WERI-Rb-1 (cell line): ENCODE data around the gene LRIG1.

Experiments
- DNase-seq: peaks from one replicate; pipeline ENCODE4 v3.0.0-alpha.2; 2020
- H3K27ac ChIP-seq: fragments of 250-450 bp; sonication (Bioruptor Pico); 2 replicates; pipeline ENCODE4 v1.5.1; 2020; ENCODE audit warnings: mild to moderate bottlenecking, moderate library complexity
- H3K27me3 ChIP-seq: fragments of 250-450 bp; sonication (Bioruptor Pico); 2 replicates; pipeline ENCODE4 v1.5.1; 2021; ENCODE audit warnings: mild to moderate bottlenecking, low read depth, moderate library complexity; ENCODE audit not compliant: insufficient read depth, severe bottlenecking
- H3K36me3 ChIP-seq: fragments of 250-450 bp; sonication (Bioruptor Pico); 2 replicates; pipeline ENCODE4 v1.5.1; 2020; ENCODE audit warnings: mild to moderate bottlenecking, moderate library complexity
- H3K4me3 ChIP-seq: 2 replicates; pipeline ENCODE4 v1.5.1; 2011; ENCODE audit warnings: low read depth, mild to moderate bottlenecking, control low read depth, low read length
- H3K9me3 ChIP-seq: fragments of 250-450 bp; sonication (Bioruptor Pico); 2 replicates; pipeline ENCODE4 v1.5.1; 2021; ENCODE audit warnings: mild to moderate bottlenecking, moderate library complexity; ENCODE audit not compliant: severe bottlenecking
- CTCF ChIP-seq: IDR thresholded peaks from 2 replicates; pipeline ENCODE4 v1.5.1; 2011; ENCODE audit warnings: low read depth, mild to moderate bottlenecking, control low read depth, inconsistent platforms, low read length

The LRIG1 gene

GRCh38 chr3:66538390-66538789 is 37.6 kb upstream of the LRIG1 start:
- H3K4me3 ChIP-seq, result no peak overlapping the region
- TF ChIP-seq CTCF, result no peak
- no peaks in the 10 kb centered on the region for H3K36me3 ChIP-seq
- H3K27me3 ChIP-seq, result no peaks in the 10 kb centered on the region
- no peaks in the 10 kb centered on the region for H3K9me3 ChIP-seq
- H3K27ac ChIP-seq, result no peak overlapping the region
- no peak for DNase-seq

GRCh38 chr3:66537735-66538134 is 36.9 kb upstream of the LRIG1 start:
- no peak for DNase-seq
- no peaks in the 10 kb centered on the region for H3K27me3 ChIP-seq
- no peaks in the 10 kb centered on the region for H3K36me3 ChIP-seq
- H3K4me3 ChIP-seq, result no peak overlapping the region
- no peak overlapping the region for H3K27ac ChIP-seq
- no peak for TF ChIP-seq CTCF
- H3K9me3 ChIP-seq, result no peaks in the 10 kb centered on the region

- Histone ChIP-seq H3K36me3 (no peaks in the 10 kb centered on the region), H3K27ac (no peak overlapping the region), H3K4me3 (no peak overlapping the region), H3K27me3 (no peaks in the 10 kb centered on the region), H3K9me3 (no peaks in the 10 kb centered on the region)
- no peak for DNase-seq
- TF ChIP-seq CTCF, result no peak
Measured at GRCh38 chr3:66536791-66537190, 36.0 kb upstream of the LRIG1 start.

GRCh38 chr3:66534304-66534845 is 33.6 kb upstream of the LRIG1 start:
- Histone ChIP-seq H3K9me3 (no peaks in the 10 kb centered on the region), H3K27me3 (no peaks in the 10 kb centered on the region), H3K36me3 (no peaks in the 10 kb centered on the region), H3K27ac (no peak overlapping the region), H3K4me3 (no peak overlapping the region)
- TF ChIP-seq CTCF, result no peak
- no peak for DNase-seq

GRCh38 chr3:66532613-66533012 is 31.8 kb upstream of the LRIG1 start:
- no peak for TF ChIP-seq CTCF
- Histone ChIP-seq H3K9me3 (no peaks in the 10 kb centered on the region), H3K27me3 (no peaks in the 10 kb centered on the region), H3K27ac (no peak overlapping the region), H3K4me3 (no peak overlapping the region), H3K36me3 (no peaks in the 10 kb centered on the region)
- no peak for DNase-seq

GRCh38 chr3:66532160-66532587 is 31.4 kb upstream of the LRIG1 start:
- Histone ChIP-seq H3K36me3 (no peaks in the 10 kb centered on the region), H3K27me3 (no peaks in the 10 kb centered on the region), H3K9me3 (no peaks in the 10 kb centered on the region), H3K27ac (no peak overlapping the region), H3K4me3 (no peak overlapping the region)
- DNase-seq, result no peak
- no peak for TF ChIP-seq CTCF
